ENCODE results near the gene PLIN5.

The PLIN5 gene

DNA sequence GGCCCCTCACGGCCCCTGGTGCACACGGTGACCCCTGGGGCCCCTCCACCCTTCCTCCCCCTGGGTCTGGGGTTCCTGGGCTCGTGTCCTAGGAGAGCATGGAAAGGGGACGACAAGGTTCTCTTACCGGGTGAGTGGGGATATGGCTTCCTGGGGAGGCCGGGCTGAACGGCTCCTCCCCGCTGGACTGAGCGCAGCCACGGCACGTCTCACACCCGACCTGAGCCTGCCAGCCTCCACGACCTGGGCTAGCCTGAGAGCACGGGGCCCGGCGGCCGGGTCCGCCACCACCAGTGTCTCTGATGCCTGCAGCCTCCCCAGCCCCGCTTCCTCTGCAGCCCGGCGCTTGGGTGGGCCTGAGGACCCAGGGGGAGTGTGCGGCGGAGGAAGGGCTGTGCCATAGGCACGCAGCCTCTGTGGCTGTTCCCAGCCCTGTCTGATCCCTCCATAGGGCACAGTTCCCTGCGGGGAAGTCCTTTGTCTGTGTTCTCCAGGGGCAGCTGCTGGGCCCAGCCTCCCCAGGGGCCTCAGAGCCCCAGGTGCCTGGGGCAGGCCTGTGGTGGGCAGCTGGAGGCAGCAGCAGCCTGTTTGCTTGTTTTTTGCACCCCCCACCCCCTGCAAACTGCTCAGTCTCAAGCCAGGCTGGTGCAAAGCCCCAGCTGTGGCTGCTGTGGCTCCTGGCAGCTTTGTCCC lies 31.7 kb downstream of the PLIN5 start:
- Mint-ChIP-seq H3K36me3 (ENCODE audit: low read depth) (peaks cover 26% of the 10 kb centered on the region), H3K4me1 (no peaks in the 10 kb centered on the region), H3K27ac (no peak overlapping the region), H3K4me3 (no peak overlapping the region), H3K9me3 (no peaks in the 10 kb centered on the region), H3K27me3 (ENCODE audit: low read depth, poor library complexity) (peaks cover 4% of the 10 kb centered on the region)
- no peak for DNase-seq
- TF ChIP-seq, protein P1, sequence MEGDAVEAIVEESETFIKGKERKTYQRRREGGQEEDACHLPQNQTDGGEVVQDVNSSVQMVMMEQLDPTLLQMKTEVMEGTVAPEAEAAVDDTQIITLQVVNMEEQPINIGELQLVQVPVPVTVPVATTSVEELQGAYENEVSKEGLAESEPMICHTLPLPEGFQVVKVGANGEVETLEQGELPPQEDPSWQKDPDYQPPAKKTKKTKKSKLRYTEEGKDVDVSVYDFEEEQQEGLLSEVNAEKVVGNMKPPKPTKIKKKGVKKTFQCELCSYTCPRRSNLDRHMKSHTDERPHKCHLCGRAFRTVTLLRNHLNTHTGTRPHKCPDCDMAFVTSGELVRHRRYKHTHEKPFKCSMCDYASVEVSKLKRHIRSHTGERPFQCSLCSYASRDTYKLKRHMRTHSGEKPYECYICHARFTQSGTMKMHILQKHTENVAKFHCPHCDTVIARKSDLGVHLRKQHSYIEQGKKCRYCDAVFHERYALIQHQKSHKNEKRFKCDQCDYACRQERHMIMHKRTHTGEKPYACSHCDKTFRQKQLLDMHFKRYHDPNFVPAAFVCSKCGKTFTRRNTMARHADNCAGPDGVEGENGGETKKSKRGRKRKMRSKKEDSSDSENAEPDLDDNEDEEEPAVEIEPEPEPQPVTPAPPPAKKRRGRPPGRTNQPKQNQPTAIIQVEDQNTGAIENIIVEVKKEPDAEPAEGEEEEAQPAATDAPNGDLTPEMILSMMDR (IDR thresholded peaks at IDR 0.05) = no peak

DNA sequence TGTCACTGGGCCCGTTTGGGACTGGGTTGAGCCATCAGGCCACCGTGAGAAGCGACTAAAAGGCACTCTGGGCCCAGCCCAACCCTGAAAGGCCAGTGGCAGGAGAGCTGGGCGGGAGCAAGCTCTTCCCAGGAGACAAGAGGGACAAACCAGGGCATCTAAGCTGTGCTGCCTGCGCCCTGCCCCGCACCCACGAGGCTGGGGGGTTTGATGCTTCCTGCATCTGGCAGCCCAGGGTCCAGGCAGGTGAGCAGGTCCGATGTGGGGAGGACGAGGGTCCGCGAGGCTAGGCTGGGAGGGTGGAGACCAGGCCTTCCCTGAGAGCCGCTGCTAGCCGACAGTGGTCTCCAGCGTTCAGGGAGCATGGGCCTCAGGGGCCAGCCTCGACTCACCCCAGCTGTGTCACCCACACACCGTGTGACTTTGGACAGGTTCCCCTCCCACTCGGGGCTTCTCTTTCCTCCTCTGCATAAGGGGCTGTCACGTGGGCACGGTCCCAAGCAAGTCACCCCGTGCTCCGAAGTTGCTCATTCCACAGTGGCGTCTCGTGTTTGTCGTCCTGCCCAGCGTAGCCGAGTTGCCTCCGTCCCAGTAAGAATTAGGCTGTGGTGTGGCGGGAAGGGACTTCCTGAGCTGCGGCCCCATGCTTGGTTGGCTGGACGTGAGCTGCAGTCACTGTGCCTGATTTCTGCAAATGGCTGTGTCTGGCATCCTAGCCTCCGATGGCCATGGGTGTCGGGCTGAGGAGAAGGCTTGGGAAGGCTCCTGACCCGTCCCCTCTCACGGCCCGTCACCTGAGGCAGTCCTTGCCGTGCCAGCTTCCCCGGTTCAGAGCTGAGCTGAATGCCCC lies 32.5 kb downstream of the PLIN5 start:
- H3K27me3 Mint-ChIP-seq (ENCODE audit: low read depth, poor library complexity) = peaks cover 4% of the 10 kb centered on the region
- peaks cover 24% of the 10 kb centered on the region for H3K36me3 Mint-ChIP-seq (ENCODE audit: low read depth)
- TF ChIP-seq, protein P1 (IDR thresholded peaks at IDR 0.05) = no peak
- no peaks in the 10 kb centered on the region for H3K9me3 Mint-ChIP-seq
- no peak for DNase-seq
- H3K4me1 Mint-ChIP-seq = no peaks in the 10 kb centered on the region
- no peak overlapping the region for H3K4me3 Mint-ChIP-seq
- peak overlapping the region; percentile 77 for H3K27ac Mint-ChIP-seq

DNA sequence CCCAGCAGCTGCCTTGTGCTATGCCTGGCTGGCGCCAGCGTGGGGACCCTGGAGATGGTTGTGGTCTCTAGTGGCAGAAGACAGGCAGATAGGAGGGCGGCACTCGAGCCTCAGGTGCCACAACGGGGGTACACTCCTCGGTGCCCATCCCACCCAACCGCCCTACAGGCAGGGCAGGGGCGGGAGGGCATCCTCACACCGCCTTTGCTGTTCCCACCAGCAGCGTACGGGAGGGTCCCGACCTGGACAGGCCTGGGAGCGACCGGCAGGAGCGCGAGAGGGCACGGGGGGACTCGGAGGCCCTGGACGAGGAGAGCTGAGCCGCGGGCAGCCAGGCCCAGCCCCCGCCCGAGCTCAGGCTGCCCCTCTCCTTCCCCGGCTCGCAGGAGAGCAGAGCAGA lies 33.3 kb downstream of the PLIN5 start:
- DNase-seq = no peak
- Mint-ChIP-seq H3K4me3 (no peak overlapping the region), H3K27me3 (ENCODE audit: low read depth, poor library complexity) (no peaks in the 10 kb centered on the region), H3K4me1 (no peaks in the 10 kb centered on the region), H3K27ac (no peak overlapping the region), H3K36me3 (ENCODE audit: low read depth) (peaks cover 16% of the 10 kb centered on the region), H3K9me3 (no peaks in the 10 kb centered on the region)
- TF ChIP-seq, protein P1 (IDR thresholded peaks at IDR 0.05) = no peak

DNA sequence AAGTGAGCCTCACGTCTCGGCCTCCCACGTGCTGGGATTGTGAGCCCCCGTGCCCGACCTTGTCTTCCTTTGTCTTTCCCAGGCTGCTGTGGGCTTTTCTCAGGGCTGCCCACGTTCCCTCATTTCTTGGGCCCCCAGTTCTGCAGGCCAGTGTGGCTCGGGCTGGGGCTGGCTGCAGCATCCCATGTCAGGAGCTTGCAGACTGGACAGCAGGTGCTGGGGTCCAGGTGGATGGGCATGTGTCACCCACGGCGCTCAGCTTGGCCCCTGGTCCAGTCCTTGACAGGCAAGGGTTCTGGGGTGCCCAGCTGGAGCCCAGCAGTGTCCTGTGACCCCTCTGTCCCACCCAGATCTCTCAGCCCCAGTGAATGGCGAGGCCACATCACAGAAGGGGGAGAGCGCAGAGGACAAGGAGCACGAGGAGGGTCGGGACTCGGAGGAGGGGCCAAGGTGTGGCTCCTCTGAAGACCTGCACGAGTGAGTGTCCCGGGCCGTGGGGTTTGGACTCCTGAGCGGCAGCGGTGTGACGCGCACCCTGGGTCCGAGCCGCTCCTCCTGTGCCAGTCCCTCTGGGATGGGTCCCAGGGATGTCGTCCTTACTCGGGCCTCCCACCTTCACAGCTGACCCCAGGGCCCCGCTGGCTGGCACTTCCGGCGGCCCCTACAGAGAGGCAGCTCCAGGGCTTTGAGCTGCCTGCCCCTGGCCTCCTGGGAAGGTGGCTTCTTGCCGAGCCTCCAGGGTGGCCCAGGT lies 34.0 kb downstream of the PLIN5 start:
- DNase-seq = no peak
- Mint-ChIP-seq H3K36me3 (ENCODE audit: low read depth) (peaks cover 9% of the 10 kb centered on the region), H3K27ac (no peak overlapping the region), H3K4me1 (no peaks in the 10 kb centered on the region), H3K27me3 (ENCODE audit: low read depth, poor library complexity) (no peaks in the 10 kb centered on the region), H3K4me3 (no peak overlapping the region), H3K9me3 (no peaks in the 10 kb centered on the region)
- TF ChIP-seq, protein P1 (IDR thresholded peaks at IDR 0.05) = no peak

DNA sequence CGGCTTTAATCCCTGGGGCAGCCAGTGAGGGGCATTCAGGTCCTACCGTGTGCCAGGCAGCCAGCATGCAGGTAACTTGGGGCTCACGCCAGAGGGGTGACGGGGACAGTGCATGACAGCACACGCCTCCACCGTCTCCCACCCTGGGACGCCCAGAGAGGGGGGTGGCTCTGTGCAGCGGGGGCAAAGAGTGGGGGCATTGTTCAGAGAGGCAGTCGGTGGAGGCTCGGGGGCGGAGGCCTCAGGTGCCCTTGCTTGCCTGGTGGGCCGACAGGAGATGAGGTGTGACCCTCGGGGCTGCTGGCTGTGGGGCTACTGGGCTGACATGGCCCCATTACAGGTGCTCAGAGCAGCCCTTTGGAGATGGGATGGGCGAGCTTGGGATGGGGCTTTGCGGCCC lies 35.2 kb downstream of the PLIN5 start:
- peaks cover under 1% of the 10 kb centered on the region for H3K36me3 Mint-ChIP-seq (ENCODE audit: low read depth)
- no peak overlapping the region for H3K27ac Mint-ChIP-seq
- no peak overlapping the region for H3K4me3 Mint-ChIP-seq
- H3K9me3 Mint-ChIP-seq = no peaks in the 10 kb centered on the region
- H3K4me1 Mint-ChIP-seq = no peaks in the 10 kb centered on the region
- H3K27me3 Mint-ChIP-seq (ENCODE audit: low read depth, poor library complexity) = no peaks in the 10 kb centered on the region
- DNase-seq = no peak
- TF ChIP-seq, protein P1 (IDR thresholded peaks at IDR 0.05) = no peak
